GM19099 (cell line): ENCODE results near the gene KIF26B.

Source experiments
- POLR2A ChIP-seq: IDR thresholded peaks from 3 replicates; pipeline ENCODE4 v1.6.1; 2011; ENCODE audit warnings: low read depth; ENCODE audit not compliant: insufficient read length; ENCODE audit errors: extremely low read depth

The KIF26B gene

DNA sequence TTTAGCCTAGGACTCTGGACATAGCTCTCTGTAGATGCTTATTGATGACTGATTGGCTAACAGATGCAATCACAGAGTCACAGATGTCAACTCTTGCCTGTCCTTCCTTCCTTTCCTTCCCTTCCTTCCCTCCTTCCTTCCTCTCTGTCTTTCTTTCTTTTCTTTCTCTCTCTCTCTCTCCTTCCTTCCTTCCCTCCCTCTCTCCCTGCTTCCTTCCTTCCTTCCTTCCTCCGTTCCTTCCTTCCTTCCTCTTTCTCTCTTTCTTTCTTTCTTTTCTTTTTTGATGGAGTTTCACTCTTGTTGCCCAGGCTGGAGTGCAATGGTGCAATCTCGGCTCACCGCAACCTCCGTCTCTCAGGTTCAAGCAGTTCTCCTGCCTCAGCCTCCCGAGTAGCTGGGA lies 106.1 kb downstream of the KIF26B start:
- TF ChIP-seq POLR2A: no peak

DNA sequence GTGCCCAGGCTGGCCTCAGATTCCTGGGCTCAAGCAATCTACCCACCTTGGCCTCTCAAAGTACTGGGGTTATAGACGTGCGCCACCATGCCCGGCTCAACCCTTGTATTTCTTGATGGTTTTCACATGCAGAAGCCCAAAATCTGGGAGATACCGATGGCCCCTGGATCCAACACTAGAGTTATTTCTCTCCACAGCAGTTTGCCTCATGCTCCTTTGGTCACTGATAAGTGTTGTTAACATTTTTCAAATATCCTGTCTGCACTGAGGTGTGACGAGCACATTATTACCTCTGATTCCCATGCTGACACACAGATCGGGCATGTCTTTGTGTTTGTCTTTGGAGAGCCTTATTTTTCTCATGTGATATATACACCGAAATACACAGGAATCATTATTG lies 107.0 kb downstream of the KIF26B start:
- no peak for TF ChIP-seq POLR2A

DNA sequence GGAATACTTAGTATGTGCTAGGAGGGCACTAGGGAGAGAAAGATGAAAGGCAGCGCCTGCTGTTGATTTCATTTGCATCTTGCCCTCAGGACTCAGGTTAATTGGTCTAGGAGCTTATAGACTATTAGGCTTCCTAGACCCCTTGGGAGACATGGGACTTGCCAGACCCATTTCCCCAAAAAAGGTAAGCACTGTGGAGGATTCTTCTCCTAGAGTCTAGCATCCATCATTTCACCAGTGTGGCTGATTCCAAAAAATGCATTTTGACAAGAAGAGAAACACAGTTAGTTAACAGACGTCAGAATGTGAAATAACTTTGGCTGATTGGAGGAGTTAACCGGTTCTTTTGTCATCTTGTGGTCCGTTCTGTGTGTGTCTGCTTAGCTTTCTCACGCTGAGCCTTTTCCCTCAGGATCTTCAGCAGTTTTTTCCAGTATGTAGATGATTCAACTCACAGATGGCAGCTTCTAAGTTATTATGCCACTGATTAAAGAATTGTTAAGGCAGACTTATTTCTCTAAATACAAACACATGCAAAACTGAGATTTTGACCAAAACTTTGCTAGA lies 108.8 kb downstream of the KIF26B start:
- no peak for TF ChIP-seq POLR2A

DNA sequence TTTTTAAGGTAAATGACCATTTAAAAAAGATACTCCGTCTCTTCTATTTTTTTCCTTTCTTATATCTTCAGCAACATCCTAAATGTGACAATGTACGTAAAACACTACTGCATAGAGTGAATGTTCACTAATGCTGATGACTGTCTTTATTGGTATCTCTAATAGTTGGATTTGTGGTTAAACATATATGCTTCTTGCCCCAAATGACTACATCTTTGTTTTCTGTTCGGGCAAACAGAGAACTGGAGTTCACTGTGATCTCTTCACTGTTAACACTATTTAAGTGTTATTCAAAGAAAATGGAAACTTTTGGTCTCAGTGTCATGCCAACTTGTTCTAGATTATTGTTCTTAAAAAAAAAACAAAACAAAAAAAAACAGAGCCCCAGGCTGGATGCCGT lies 109.4 kb downstream of the KIF26B start:
- TF ChIP-seq POLR2A: no peak

DNA sequence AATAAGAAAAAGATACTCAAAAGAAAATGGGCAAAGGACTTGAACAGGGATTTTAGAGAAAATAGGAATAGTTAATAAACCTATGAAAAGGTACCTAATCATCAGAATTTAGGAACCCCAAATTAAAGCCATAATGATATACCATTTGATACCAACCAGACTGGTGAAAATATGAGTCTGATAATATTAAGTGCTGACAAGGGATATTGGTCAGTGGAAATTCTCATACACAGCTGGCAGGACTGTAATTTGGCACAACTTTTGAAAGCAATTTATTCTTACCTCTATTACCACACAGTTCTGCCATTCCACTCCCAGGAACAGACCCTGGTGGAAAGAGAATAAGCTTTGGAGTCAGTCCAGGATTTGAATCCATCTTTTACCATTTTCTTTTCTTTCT lies 111.3 kb downstream of the KIF26B start:
- TF ChIP-seq POLR2A: no peak

DNA sequence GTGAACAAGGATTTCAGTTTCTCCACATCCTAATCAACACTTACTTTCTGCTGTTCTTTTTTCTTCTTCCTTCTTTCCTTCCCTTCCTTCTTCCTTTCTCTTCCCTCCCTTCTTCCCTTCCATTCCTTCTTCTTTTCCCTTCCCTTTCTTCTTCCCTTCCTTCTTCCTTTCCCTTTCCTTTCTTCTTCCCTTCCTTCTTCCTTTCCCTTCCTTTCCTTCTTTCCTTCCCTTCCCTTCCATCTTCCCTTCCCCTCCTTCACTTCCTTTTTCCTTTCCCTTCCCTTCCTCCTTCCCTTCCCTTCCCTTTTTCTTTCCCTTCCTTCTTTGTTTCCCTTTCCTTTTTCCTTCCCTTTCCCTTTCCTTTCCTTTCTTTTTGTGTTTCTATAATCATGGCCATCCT lies 115.3 kb downstream of the KIF26B start:
- TF ChIP-seq POLR2A: no peak

DNA sequence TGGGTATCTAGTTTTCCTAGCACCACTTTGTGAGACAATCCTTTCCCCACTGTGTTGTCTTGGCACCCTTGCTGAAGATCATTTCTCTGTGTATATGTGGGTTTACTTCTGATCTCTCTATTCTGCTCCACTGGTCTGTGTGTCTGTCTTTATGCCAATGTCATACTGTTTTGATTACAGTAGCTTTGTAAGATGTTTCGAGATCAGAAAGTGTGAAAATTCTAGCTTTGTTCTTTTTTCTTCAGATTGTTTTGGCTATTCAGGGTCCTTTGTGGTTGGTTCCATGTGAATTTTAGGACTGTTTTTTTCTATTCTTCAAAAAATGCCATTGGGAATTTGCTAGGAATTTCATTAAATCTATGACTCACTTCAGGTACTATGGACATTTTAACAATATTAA lies 116.2 kb downstream of the KIF26B start:
- TF ChIP-seq POLR2A: no peak

DNA sequence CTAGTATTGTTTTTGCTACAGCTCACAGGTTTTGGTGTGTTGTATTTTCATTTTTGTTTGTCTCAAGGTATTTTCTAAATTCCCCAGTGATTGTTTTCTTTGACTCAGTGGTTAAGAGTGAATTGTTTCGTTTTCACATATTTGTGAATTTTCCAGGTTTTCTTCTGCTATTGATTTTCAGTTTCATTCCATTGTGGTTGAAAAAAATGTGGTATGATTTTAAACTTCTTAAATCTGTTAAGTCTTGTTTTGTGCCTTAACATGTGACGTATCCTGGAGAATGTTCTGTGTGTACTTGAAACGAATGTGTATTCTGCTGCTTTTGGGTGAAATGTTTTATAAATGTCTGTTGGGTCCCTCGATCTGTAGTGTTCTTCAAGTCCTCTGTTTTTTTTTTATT lies 117.9 kb downstream of the KIF26B start:
- no peak for TF ChIP-seq POLR2A

DNA sequence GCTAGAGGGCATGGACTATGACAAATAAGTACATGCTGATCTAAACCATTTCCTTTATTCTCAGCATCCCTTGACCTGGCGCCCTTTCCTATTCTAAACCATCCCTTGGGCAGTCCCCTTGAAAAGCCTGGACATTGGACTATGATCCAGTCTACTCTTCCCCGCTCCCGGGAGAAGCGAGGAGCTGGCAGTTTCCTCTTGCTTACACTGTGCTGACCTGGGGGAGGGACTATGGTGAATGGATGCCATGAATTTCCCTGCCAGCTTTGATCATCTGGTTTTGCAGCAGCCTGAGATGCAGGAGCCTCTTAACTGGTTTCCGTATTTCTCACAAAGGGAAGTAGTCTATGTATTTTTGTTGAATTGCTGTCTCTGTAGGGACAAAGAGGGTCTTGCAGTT lies 121.7 kb downstream of the KIF26B start:
- no peak for TF ChIP-seq POLR2A

DNA sequence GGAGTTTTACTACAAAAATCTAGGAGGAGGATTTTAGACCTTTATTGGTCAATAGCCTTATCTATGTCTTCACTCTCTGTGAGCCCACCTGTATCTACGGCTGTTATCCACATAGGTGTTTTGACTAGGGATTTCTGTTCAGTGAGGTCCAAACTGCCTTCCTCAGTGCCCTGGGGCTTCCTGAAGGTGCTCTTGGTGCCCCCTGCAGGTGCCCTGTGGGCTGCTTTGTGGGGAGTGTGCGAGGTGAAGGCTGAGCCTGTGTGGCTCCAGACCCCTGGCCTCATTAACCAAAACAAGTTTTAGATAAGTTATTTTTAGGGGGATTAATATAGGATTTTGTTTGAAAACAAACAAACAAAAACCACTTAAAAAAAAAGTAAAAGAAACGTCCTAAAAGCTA lies 122.5 kb downstream of the KIF26B start:
- TF ChIP-seq POLR2A: no peak

DNA sequence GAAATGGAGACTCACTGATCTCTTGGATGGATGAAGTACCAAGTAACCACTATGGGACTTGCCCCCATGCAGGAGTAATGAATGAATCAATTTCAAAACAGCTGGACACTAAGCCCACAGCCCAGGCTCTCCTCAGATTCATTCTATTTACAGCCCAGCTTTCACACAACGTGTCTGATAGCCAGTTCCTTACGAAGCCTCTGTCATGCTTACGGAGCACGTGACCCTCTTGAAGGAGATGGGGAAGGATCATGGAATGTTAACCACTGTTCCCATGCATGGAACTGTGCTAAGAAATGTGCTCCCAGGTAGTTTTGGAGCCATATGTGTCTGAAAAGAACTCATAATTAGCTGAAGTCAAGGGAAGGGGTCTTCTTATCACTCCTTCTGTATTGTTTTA lies 124.1 kb downstream of the KIF26B start:
- TF ChIP-seq POLR2A: no peak

DNA sequence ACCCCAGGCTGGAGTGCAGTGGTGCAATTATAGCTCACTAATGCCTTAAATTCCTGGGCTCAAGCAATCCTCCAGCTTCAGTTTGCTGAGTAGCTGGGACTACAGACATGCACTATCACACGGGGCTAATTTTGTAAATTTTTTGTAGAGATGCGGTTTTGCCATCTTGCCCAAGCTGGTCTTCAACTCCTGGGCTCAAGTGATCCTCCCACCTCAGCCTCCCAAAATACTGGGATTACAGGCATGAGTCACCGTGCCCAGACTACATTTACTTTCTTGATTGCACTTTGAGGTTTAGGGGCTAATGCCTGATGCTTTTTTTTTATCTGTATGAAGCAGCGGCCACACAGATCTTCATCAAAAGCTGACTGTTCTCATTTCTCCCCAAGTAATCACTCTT lies 124.6 kb downstream of the KIF26B start:
- TF ChIP-seq POLR2A: no peak

DNA sequence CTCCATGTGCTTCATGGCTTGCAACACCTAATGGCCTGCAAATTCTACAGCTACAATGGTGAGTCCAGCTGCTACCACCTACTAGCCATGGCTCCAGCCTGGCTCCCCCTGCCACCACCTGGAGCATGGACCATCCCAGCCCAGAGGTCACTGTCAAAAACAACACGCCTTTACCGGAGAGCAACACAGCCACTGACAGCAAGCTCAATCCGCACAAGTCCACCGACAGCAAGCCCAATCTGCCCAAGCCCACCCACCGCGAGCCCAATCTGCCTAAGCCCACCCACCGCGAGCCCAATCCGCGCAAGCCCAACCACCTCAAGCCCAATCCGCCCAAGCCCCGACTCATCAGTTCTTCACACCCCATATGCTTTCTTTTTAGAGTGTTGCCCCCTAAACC lies 128.2 kb downstream of the KIF26B start:
- TF ChIP-seq POLR2A: no peak

DNA sequence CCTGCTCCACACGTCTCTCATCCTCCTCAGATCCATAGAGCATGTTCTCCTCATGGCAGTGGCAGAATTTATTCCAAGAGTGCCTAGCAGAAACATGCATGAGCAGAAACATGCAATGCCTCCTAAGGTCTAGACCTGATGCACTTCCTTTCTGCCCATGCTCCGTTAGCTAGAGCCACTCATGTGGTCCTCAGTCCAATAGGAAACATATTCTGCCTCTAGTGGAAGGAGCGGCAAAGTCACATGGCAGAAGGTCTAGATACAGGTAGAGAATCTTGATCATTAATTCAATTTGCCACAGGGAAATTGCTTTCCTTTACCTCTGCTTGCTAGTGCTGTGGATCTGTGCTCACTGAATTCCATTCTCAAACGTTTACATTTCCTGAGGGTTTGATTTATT lies 130.4 kb downstream of the KIF26B start:
- TF ChIP-seq POLR2A: no peak

DNA sequence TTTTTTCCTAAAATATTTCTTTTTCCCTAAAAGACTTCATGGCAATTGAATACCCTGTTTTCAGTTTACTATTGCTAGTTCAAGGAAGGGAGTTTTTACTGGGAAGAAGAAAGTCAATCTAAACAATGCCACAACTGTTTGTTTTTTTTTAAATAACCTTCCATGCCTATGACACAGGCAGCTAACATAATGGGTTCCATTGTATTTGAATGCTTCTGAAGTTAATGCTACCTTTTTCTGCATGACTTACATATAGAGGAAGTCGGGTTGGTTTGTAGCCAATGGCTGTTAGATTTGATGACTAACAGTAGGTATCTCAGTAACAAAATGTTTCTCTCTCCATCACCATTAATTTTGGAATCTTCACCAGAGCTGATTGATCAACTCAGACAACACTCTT lies 134.0 kb downstream of the KIF26B start:
- no peak for TF ChIP-seq POLR2A

DNA sequence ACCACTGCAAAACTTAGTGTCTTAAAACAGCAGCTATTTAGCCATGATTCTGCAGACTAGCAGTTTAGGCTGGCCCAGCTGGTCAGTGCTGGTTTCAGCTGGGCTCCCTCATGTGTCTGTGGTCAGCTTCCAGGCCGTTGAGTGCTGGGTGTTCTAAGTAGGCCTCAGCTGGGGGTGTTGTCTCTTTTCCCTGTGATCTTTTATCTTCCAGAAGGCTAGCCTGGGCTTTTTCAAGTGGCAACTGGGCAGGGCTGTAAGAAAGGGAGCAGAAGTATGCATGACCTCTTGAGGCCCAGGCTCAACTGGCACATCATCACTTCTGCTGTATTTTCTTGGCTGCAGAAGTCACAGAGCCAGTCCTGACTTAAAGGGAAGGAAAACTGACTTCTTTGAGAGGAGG lies 136.1 kb downstream of the KIF26B start:
- no peak for TF ChIP-seq POLR2A

DNA sequence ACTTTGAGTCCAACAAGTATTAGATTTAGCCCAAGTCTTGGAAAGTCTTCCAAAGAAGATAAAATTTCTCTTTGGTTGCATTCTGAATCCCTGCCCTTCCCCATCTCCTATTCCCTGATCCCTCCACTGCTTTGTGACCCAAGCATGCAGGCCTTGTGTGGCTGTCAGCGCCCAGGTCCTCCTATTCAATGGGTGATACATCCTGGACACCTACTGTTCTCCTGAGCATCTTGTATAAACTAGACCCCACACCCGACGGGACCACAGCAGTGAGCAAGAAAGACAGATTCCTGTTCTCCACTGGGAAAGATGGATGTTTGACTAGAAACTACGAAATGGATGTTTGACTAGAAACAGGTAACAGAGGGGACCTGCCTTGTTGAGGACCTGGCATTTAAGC lies 136.6 kb downstream of the KIF26B start:
- TF ChIP-seq POLR2A: no peak

DNA sequence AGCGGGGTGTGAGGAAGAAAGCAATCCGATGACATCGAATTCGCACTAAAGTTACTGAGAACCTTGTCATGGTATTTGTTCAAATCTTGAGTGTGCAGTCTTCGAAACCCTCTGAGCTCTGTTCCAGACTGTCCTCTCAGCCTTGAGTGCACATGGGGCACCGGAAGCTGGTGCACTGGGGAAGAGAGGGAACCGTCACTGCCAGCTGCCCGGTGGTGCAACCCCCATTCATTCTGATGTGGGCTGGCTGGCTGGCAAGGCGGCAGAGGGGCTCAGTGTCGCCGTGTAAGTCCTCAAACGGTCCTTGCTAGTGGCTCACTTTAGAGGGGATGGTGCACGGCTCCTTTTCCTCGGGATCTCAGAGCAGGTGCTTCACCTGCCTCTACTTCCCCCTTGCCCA lies 137.4 kb downstream of the KIF26B start:
- no peak for TF ChIP-seq POLR2A

DNA sequence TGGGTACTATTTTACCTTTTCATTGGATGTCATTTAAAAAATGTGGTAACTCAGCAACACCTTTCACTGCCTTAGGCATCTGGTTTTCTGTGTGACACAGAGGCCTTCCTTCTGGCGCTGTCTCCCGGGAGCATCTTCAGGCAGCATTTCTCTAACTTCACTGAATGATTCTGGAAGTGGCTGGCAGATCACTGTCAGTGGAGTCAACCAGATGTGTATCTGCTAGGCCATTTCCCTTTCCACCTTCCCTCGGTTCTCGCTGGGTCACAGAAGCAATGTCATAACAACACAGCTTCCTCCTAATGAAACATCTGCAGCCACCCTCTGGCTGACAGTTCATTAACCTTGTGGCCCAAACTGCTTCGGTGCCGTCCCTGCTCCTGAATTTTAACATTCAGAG lies 137.8 kb downstream of the KIF26B start:
- TF ChIP-seq POLR2A: no peak

DNA sequence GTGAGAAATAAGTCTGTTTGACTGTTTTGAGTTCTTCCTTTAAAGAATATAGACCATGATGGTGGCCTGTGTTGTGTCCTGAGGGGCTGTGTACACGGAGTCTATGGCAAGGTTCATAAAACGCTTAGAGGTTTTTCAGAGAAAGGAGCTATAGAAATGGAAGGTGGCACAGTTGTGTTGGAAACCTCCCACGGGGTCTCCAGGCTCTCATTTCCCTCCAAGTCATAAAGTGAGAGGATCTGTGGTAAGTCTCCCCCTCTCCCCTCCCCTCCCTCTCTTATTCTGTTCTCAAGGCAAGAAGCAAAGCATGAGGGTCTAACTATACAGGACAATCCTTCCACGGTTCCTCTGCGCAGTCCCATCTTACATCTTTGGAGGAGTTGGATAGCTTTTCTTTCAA lies 139.2 kb downstream of the KIF26B start:
- no peak for TF ChIP-seq POLR2A
